Measurements from ENCODE around the gene TOP3A. TPM values are rescaled to one million over a fixed set of nuclear protein-coding genes. Genes with fewer than 3 reads are reported as not detected.

Gene TOP3A
- polyA plus RNA-seq, 5 donors: 42.6 to 58.6 (median 47.2) TPM

GRCh38 chr17:18254888-18255649 is 59.7 kb downstream of the TOP3A start:
- no peak for DNase-seq

- no peak for DNase-seq
These were observed 60.6 kb downstream of the TOP3A start for GRCh38 chr17:18253947-18254821.

- no peak for DNase-seq
These were observed 61.5 kb downstream of the TOP3A start for GRCh38 chr17:18253187-18253884.

- no peak for DNase-seq
These were observed 62.6 kb downstream of the TOP3A start for GRCh38 chr17:18252160-18252559.

GRCh38 chr17:18251204-18251603 is 63.6 kb downstream of the TOP3A start:
- DNase-seq: no peak

- no peak for DNase-seq
These were observed 64.1 kb downstream of the TOP3A start for GRCh38 chr17:18250708-18251107.

- no peak for DNase-seq
These were observed 64.5 kb downstream of the TOP3A start for GRCh38 chr17:18250259-18250658.

- DNase-seq: no peak
These were observed 66.0 kb downstream of the TOP3A start for GRCh38 chr17:18248811-18249210.

GRCh38 chr17:18248300-18248731 is 66.5 kb downstream of the TOP3A start:
- DNase-seq: peak in 1 of 2 donors; percentile 60

GRCh38 chr17:18247613-18248001 is 67.2 kb downstream of the TOP3A start:
- no peak for DNase-seq

- DNase-seq: peak in 1 of 2 donors; percentile 41
These were observed 67.7 kb downstream of the TOP3A start for GRCh38 chr17:18246880-18247612.

- no peak for DNase-seq
These were observed 68.6 kb downstream of the TOP3A start for GRCh38 chr17:18246109-18246725.

- DNase-seq: no peak
These were observed 69.6 kb downstream of the TOP3A start for GRCh38 chr17:18245038-18245776.

- DNase-seq: no peak
These were observed 73.4 kb downstream of the TOP3A start for GRCh38 chr17:18241229-18241871.

GRCh38 chr17:18240449-18240848 is 74.3 kb downstream of the TOP3A start:
- DNase-seq: no peak

GRCh38 chr17:18238299-18238698 is 76.5 kb downstream of the TOP3A start:
- DNase-seq: no peak

- DNase-seq: no peak
These were observed 77.3 kb downstream of the TOP3A start for GRCh38 chr17:18237461-18237860.

GRCh38 chr17:18236494-18236893 is 78.3 kb downstream of the TOP3A start:
- DNase-seq: no peak

- DNase-seq: no peak
These were observed 79.0 kb downstream of the TOP3A start for GRCh38 chr17:18235743-18236256.
